NCI-H2196 treated with DMSO at 0.1 percent for 48 hours (cell line): ENCODE results near the gene ASPSCR1.

Experiments
- DNase-seq: peaks from one replicate; lab custom pipeline; 2025; ENCODE audit not compliant: unreplicated experiment; lab: John Stamatoyannopoulos, UW

Gene ASPSCR1

DNA sequence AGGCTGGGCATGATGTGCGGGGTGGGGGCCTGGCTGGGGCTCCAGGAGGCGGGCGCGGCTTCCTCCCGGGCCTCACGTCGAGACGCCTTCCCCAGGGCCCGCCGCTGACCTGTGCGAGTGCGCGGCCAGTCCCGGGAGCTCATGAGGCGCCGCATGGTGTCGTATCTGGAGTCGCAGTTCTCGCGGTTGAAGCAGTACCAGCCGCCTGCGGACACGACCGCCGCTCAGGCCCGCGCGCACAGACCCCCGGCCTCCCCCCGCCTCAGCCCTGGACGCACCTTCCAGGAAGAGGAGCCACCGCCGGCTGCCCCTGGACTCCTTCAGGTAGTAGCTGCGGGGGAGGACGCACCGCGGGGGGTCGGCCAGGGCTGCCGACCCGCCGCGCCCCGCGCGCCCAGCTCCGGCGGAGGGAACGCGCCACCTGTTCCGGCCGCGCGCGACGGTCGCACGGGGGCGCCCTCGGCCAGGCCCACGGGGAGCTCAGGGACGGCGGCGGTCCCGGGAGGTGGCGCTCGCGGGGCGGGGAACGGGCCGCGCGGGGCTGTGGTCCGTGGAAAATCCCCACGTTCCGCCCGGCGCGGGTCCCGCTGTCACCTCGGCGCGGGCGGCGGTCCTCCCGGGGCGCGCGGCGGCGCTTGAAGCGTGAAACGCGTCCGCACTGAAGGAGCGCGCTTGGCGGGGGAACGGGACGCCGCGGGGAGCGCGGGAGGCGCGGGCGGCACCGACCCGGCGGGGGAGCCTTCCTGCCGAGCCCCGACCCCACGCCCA lies 17.9 kb upstream of the ASPSCR1 start:
- DNase-seq: peak; percentile 25

- no peak for DNase-seq
Observed at GRCh38 chr17:81960130-81960958, 17.1 kb upstream of the ASPSCR1 start.

GRCh38 chr17:81961087-81961511 lies 16.3 kb upstream of the ASPSCR1 start, which contains the start of gene NOTUM:
NOTUM (minus strand) TSS chr17:81961187; CDS start chr17:81960909, 278 bp downstream.
- DNase-seq: peak; percentile 42

DNA sequence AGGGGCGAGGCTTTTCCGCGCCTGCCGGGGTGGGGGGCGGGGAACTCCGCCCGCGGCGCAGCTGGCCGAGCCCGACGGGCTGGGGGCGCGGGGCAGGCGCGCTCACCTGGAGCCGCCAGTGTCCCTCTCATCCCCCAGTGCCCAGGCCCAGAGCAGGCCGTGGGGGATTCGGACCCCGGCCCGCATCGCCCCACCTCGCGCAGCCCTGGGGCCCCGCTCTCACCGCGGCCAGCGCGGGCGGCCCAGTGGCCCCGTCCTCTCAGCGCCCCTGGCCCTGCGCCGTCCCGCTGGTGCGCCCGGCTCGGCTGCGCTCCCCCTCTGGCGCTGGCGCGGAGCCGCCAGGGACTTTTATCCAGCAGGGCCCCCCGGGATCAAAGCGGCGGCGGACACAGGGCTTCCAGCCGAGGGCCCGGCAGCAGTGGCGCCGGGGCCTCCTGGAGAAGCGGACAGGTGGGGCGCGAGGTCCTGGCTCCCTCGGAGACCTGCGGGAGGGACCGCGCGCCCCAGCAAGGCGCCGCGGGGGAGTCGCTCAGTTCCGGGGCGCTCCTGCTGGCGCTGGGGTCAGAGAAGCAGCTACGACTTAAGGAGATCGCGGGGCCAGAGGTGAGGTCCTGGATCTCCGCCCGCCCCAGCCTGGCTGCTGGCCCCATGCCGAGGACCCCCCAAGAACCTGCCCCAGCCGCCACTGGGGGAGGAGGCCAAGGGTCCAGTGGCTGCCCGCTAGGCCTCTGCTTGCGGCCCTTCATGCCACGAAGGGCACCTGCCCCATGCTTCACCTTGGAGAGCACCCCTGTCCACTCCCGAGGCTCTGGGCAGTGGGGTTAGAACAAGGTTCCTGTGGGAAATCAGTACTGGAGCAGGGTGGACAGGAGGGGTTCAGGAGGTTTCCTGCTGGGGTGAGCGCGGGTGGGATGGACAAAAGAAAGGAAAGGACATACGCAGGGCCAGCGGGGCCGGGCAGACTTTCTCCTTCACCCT lies 15.6 kb upstream of the ASPSCR1 start:
- DNase-seq: no peak

GRCh38 chr17:81962499-81963441 lies 14.7 kb upstream of the ASPSCR1 start:
- no peak for DNase-seq

- DNase-seq: no peak
Observed at GRCh38 chr17:81964081-81964849, 13.2 kb upstream of the ASPSCR1 start.

- peak; percentile 57 for DNase-seq
Observed at GRCh38 chr17:81966343-81967243, 10.8 kb upstream of the ASPSCR1 start.

GRCh38 chr17:81967244-81967532 lies 10.2 kb upstream of the ASPSCR1 start:
- no peak for DNase-seq

DNA sequence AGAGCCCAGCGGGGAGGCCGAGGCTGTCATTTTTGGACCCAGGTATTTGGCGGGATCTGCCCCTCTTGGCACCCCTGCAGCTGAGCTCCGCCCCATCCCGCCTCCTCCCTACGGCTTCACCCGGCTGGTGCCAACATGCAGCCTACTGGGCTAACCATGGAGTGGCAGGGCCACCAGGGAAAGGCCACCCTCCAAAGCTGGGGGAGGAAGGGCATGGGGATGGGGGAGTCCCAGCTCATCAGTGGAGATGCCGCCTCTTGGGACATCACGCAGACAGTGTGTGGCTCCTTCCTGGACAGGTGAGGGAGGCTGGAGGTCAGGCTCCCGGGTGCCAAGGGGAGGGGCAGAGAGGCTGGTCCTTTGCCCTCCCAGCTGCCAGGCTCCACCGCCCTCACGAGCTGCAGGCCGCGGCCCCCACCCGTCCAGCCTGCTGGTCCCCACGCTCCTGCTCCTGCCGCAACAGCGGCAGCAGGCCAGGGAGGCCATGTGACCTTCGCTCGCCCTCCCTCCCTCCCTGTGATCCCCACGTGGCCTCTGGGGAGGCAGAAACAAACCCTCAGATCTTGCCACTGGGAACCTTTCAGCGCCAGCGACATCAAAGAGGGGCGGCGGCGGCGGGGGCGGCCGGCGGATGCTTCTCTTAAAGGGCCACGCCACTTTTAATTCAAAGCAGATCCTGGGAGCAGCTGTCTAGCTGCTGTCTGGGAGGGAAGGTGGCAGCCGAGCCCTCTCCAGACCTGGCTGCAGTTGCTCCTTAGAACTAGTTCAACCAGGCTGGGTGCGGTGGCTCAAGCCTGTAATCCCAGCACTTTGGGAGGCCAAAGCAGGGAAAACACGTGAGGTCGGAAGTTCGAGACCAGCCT lies 9.7 kb upstream of the ASPSCR1 start:
- DNase-seq: peak; percentile 98

GRCh38 chr17:81968396-81968745 lies 9.1 kb upstream of the ASPSCR1 start:
- no peak for DNase-seq

DNA sequence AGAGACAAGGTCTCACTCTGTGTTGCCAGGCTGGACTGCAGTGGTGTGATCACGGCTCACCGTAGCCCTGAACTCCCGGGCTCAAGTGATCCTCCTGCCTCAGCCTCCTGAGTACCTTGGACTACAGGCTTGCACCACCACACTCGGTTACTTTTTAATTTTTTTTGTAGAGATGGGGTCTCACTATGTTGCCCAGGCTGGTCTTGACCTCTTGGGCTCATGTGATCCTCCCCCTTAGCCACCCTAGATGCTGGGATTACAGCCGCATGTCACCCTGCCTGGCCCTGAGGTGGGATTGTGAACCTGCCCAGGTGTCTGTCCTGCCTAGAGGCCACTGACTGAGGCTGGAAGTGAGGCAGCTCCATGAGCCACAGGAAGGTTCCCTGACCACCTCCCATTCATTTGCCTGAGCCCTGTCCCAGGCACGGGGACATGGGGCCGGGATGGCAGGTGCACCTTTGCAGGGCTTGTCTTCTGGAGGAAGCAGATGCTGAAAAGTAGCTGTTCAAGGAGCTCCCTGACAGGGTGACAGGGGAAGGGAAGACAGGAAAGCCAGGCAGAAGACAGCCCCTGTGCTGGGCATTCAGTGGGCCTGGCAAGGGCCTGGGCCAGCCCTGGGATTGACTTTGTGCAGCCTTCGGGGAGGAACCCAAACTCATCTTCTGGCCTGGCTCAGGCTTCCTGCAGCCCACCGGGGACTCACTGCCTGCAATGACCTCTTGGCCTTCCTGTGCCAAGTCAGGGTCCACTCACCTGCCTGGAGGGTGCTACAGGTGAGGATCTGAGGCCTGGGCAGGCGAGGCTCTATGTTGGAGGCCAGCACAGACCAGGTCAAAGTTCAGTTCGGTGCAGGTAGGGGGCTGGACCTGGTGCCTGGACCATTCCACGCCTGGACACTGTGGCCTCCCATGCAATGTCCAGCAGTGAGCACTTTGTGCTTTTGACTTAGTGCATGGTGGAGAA lies 8.3 kb upstream of the ASPSCR1 start:
- DNase-seq: no peak

DNA sequence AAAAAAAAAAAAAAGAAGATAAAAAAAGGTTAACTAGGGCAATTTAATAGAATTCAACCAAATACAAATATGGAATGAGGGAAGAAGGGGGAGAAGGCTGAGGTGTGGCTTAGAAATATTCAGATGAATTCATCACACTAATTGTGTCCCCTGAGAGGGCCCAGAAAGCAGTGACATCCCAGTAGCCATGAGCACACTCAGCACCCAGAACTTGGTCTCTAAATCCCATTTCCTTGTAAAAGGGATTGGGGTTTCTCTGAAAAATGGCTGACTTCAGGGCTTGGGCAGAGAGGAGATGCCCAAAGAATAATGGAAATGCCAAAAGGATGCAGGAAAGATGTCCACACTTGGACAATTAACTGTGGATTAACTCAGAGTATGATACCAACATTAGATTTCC lies 4.0 kb upstream of the ASPSCR1 start:
- no peak for DNase-seq

- peak; percentile 94 for DNase-seq
Observed at GRCh38 chr17:81976332-81977210, 858 bp upstream of the ASPSCR1 start.

GRCh38 chr17:81978524-81979298 lies 1.3 kb downstream of the ASPSCR1 start:
- no peak for DNase-seq

- DNase-seq: no peak
Observed at GRCh38 chr17:81980122-81980521, 2.7 kb downstream of the ASPSCR1 start.
